B cell (primary cell): Measurements from ENCODE around the gene PNPO.

Experiments
- CTCF ChIP-seq: fragments of 200-600 bp; IDR thresholded peaks from one replicate; pipeline ENCODE4 v1.8.0; 2022; ENCODE audit warnings: antibody characterized with exemption, mild to moderate bottlenecking
- EZH2 ChIP-seq: IDR thresholded peaks from 2 replicates; pipeline ENCODE4 v1.6.1; 2012; ENCODE audit warnings: borderline replicate concordance, low read depth, mild to moderate bottlenecking, moderate library complexity, low read length; ENCODE audit not compliant: insufficient read depth, poor library complexity, severe bottlenecking

DNA sequence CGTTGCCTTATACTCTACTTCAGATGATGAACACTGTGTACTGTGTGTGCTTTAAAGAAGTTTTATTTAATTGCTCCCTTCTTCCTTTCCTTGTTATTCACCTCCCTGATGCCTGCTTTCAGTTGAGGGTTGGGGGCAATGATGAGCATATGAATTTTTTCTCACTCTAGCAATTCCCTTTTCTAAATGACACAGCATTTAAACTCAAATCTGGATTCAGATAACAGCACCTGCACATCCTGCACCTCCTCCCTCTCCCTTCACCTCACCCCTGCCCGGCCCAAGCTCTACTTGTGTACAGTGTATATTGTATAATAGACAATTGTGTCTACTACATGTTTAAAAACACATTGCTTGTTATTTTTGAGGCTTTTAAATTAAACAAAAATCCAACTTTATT, 13.0 kb upstream of the PNPO start:
- TF ChIP-seq CTCF (no peak), EZH2 (no peak)
